ENCODE data around the gene NT5C1A.
A peak's percentile ranks its signal among the peaks of the same experiment; 100 is the strongest.

NT5C1A gene

GRCh38 chr1:39650431-39650830 is 21.5 kb downstream of the NT5C1A start:
- no peak for DNase-seq (ENCODE audit: low read depth)
- no peak overlapping the region for H3K4me3 ChIP-seq (replicated peaks; ENCODE audit: low read depth, low read length)
- no peak for TF ChIP-seq CTCF (IDR thresholded peaks at IDR 0.05; ENCODE audit: low read length, missing control alignments)

GRCh38 chr1:39649636-39650185 is 22.2 kb downstream of the NT5C1A start:
- H3K4me3 ChIP-seq (replicated peaks; ENCODE audit: low read depth, low read length) = no peak overlapping the region
- no peak for TF ChIP-seq CTCF (IDR thresholded peaks at IDR 0.05; ENCODE audit: low read length, missing control alignments)
- no peak for DNase-seq (ENCODE audit: low read depth)

GRCh38 chr1:39648496-39648895 is 23.4 kb downstream of the NT5C1A start:
- no peak overlapping the region for H3K4me3 ChIP-seq (replicated peaks; ENCODE audit: low read depth, low read length)
- TF ChIP-seq CTCF (IDR thresholded peaks at IDR 0.05; ENCODE audit: low read length, missing control alignments) = no peak
- DNase-seq (ENCODE audit: low read depth) = no peak

GRCh38 chr1:39647247-39647646 is 24.7 kb downstream of the NT5C1A start:
- TF ChIP-seq CTCF (IDR thresholded peaks at IDR 0.05; ENCODE audit: low read length, missing control alignments) = no peak
- DNase-seq (ENCODE audit: low read depth) = no peak
- H3K4me3 ChIP-seq (replicated peaks; ENCODE audit: low read depth, low read length) = no peak overlapping the region

GRCh38 chr1:39646232-39647081 is 25.4 kb downstream of the NT5C1A start:
- no peak overlapping the region for H3K4me3 ChIP-seq (replicated peaks; ENCODE audit: low read depth, low read length)
- TF ChIP-seq CTCF (IDR thresholded peaks at IDR 0.05; ENCODE audit: low read length, missing control alignments) = no peak
- DNase-seq (ENCODE audit: low read depth) = peak; percentile 73

GRCh38 chr1:39645411-39646043 is 26.4 kb downstream of the NT5C1A start:
- no peak for DNase-seq (ENCODE audit: low read depth)
- no peak for TF ChIP-seq CTCF (IDR thresholded peaks at IDR 0.05; ENCODE audit: low read length, missing control alignments)
- no peak overlapping the region for H3K4me3 ChIP-seq (replicated peaks; ENCODE audit: low read depth, low read length)
